Activated B cell treated with CpG ODN at 0.5 μM for 24 hours (primary cell): ENCODE data around the gene SF3B2. TPM values are rescaled to one million over a fixed set of nuclear protein-coding genes. Genes with fewer than 3 reads are reported as not detected.

Source experiments
- ATAC-seq: fragments of 200-7000 bp; cut with Tn5 transposase; one replicate; pipeline ENCODE4 v1.10.0; 2021; ENCODE audit warnings: low read depth, mild to moderate bottlenecking, moderate library complexity
- CTCF ChIA-PET: fragments of 350-600 bp; sonication (Branson Sonifier 250); formaldehyde crosslinking; loops from one replicate; lab custom pipeline; 2021; ENCODE audit warnings: antibody characterized with exemption; lab: Charles Lee
- POLR2A ChIA-PET: fragments of 350-600 bp; sonication (Branson Sonifier 250); formaldehyde crosslinking; loops from one replicate; lab custom pipeline; 2021; ENCODE audit warnings: antibody characterized with exemption; lab: Charles Lee
- DNase-seq: peaks from one replicate; pipeline ENCODE4 v3.0.0; 2022
- H3K27ac Mint-ChIP-seq: one replicate; pipeline ENCODE4 v1.8.0; 2020; ENCODE audit warnings: mixed read lengths
- H3K27me3 Mint-ChIP-seq: one replicate; pipeline ENCODE4 v1.8.0; 2021; ENCODE audit warnings: mixed read lengths
- H3K36me3 Mint-ChIP-seq: one replicate; pipeline ENCODE4 v1.8.0; 2021; ENCODE audit warnings: low read depth, mixed read lengths
- H3K4me1 Mint-ChIP-seq: one replicate; pipeline ENCODE4 v1.8.0; 2021; ENCODE audit warnings: mixed read lengths
- H3K4me3 Mint-ChIP-seq: one replicate; pipeline ENCODE4 v1.8.0; 2020; ENCODE audit warnings: mild to moderate bottlenecking, mixed read lengths
- H3K9me3 Mint-ChIP-seq: one replicate; pipeline ENCODE4 v1.8.0; 2020; ENCODE audit warnings: mixed read lengths
- intact Hi-C: fragments of 100-400 bp; cut with micrococcal nuclease; formaldehyde crosslinking; loops from one replicate; pipeline ENCODE4 v1.15.1; 2024
- total RNA-seq: library from RNA; stranded (reverse); gene quantifications from 2 replicates; pipeline ENCODE4 v1.2.3, GENCODE V29; 2022
- TF ChIP-seq, protein P1 (sequence below): fragments of 200-600 bp; IDR thresholded peaks from one replicate; pipeline ENCODE4 v1.8.0; 2022; ENCODE audit warnings: antibody characterized with exemption, mild to moderate bottlenecking

Gene SF3B2
- total RNA-seq, 1 donor from 2014 or later, result 219 TPM

DNA sequence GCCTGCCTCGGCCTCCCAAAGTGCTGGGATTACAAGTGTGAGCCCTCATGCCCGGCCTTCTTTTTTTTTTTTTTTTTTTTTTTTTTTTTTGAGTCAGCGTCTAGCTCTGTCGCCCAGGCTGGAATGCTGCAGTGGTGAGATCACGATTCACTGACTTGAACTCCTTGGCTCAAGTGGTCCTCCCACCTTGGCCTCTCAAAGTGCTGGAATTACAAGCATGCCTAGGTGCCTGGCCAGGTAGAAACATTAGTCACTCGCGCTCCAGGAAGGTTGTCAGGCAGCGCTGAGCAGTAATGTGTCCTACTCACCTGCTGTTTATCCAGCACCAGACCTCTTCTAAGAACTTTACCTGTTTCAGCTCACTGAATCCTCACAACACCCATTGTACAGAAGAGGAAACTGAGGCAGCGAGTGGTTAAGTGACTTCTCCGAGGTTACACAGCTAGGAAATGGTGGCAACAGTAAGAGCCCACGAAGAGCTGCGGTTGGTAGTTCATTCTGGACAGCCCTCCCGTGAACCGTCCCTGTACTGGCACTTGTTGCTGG, 40.9 kb upstream of the SF3B2 start:
- Mint-ChIP-seq H3K27ac (no peak overlapping the region), H3K27me3 (peaks cover 13% of the 10 kb centered on the region), H3K4me3 (no peak overlapping the region), H3K4me1 (no peaks in the 10 kb centered on the region), H3K36me3 (peaks cover 4% of the 10 kb centered on the region), H3K9me3 (no peaks in the 10 kb centered on the region)
- TF ChIP-seq, protein P1, sequence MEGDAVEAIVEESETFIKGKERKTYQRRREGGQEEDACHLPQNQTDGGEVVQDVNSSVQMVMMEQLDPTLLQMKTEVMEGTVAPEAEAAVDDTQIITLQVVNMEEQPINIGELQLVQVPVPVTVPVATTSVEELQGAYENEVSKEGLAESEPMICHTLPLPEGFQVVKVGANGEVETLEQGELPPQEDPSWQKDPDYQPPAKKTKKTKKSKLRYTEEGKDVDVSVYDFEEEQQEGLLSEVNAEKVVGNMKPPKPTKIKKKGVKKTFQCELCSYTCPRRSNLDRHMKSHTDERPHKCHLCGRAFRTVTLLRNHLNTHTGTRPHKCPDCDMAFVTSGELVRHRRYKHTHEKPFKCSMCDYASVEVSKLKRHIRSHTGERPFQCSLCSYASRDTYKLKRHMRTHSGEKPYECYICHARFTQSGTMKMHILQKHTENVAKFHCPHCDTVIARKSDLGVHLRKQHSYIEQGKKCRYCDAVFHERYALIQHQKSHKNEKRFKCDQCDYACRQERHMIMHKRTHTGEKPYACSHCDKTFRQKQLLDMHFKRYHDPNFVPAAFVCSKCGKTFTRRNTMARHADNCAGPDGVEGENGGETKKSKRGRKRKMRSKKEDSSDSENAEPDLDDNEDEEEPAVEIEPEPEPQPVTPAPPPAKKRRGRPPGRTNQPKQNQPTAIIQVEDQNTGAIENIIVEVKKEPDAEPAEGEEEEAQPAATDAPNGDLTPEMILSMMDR, result no peak
- ChIA-PET POLR2A (interaction anchor here (1.0 kb wide), 1 partner anchor 9 kb away, joined by 3 read pairs; the partner anchor contains the start of genes BANF1 and EIF1AD), CTCF (no interaction called here)
- DNase-seq (no peak), ATAC-seq (no peak)
- intact Hi-C loops, result no loop called here

- peaks cover under 1% of the 10 kb centered on the region for H3K36me3 Mint-ChIP-seq
- H3K27ac Mint-ChIP-seq, result no peak within 1 kb of the TSS
- H3K9me3 Mint-ChIP-seq, result no peaks in the 10 kb centered on the region
- H3K4me1 Mint-ChIP-seq, result no peaks in the 10 kb centered on the region
- CTCF ChIA-PET, result no interaction called here
- DNase-seq (no peak), ATAC-seq (no peak)
- TF ChIP-seq, protein P1, result no peak
- peaks cover 13% of the 10 kb centered on the region for H3K27me3 Mint-ChIP-seq
- POLR2A ChIA-PET, result interaction anchor here (0.5 to 1.0 kb wide), 2 partner anchors 9 to 121 kb away, joined by 3 to 4 read pairs; partner anchors contain the start of genes BANF1, CCDC85B and EIF1AD
- intact Hi-C loops, result no loop called here
- H3K4me3 Mint-ChIP-seq, result no peak within 1 kb of the TSS
Observed at GRCh38 chr11:66011785-66012303, 40.3 kb upstream of the SF3B2 start, which contains the start of gene CST6. CST6 (plus strand) TSS chr11:66012008; CDS start chr11:66012045, 37 bp downstream.

DNA sequence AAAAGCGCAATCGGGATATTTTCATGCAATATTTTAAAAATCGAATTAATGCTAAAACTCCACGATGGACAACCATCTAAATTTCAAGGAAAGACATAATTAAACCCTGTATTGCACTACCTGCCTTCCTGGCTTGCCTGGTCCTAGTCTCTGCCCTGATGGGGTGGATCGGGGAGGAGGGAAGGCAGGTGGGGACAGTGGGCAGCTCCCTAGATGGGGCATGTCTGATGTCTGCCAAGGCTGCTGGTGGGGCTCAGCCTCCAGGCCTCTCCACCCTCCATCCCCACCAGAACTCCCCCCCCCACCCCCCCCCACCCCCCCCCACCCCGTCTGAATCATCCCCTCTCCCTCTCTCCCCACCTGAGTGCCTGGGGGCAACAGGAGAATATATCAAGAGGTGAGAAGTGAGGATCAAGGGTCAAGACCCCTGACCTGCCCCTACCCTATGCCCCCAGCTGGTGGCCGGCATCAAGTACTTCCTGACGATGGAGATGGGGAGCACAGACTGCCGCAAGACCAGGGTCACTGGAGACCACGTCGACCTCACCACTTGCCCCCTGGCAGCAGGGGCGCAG, 39.7 kb upstream of the SF3B2 start:
- ATAC-seq (no peak), DNase-seq (no peak)
- Mint-ChIP-seq H3K36me3 (no peaks in the 10 kb centered on the region), H3K4me1 (no peaks in the 10 kb centered on the region), H3K9me3 (no peaks in the 10 kb centered on the region), H3K27me3 (peaks cover 13% of the 10 kb centered on the region), H3K27ac (no peak overlapping the region), H3K4me3 (no peak overlapping the region)
- ChIA-PET POLR2A (interaction anchor here (0.5 to 1.9 kb wide), 2 partner anchors 10 to 122 kb away, joined by 4 to 8 read pairs; partner anchors contain the start of genes BANF1, CCDC85B and EIF1AD), CTCF (interaction anchor here (1.4 to 1.9 kb wide), 2 partner anchors 10 to 128 kb away, joined by 5 to 9 read pairs; no protein-coding TSS in a partner anchor)
- intact Hi-C loops, result no loop called here
- TF ChIP-seq, protein P1, result no peak

- Mint-ChIP-seq H3K9me3 (no peaks in the 10 kb centered on the region), H3K36me3 (no peaks in the 10 kb centered on the region), H3K27ac (no peak overlapping the region), H3K4me1 (no peaks in the 10 kb centered on the region), H3K27me3 (peaks cover 13% of the 10 kb centered on the region), H3K4me3 (no peak overlapping the region)
- ATAC-seq, result no peak
- ChIA-PET POLR2A (interaction anchor here (1.9 kb wide), 1 partner anchor 11 kb away, joined by 8 read pairs; the partner anchor contains the start of genes BANF1 and EIF1AD), CTCF (interaction anchor here (1.4 to 1.9 kb wide), 2 partner anchors 9 to 128 kb away, joined by 5 to 9 read pairs; no protein-coding TSS in a partner anchor)
- DNase-seq, result no peak
- intact Hi-C loops, result no loop called here
- TF ChIP-seq, protein P1, result no peak
Observed at GRCh38 chr11:66012946-66013761, 39.0 kb upstream of the SF3B2 start.
